Activated T-cell treated with anti-CD3 and anti-CD28 coated beads, Interleukin-2, amount 50 U/mL, for 4 hours (primary cell): ENCODE data around the gene HDGF. TPM values are rescaled to one million over a fixed set of nuclear protein-coding genes. Genes with fewer than 3 reads are reported as not detected.

Experiments used
- ATAC-seq, 2 donors: fragments of 200-7000 bp; cut with Tn5 transposase; one replicate each; pipeline ENCODE4 v1.10.0; 2021
- DNase-seq: peaks from one replicate; pipeline ENCODE4 v3.0.0-alpha.2; 2020
- H3K27me3 Mint-ChIP-seq: one replicate; pipeline ENCODE4 v1.8.0; 2021; ENCODE audit warnings: low read depth, mixed read lengths
- H3K36me3 Mint-ChIP-seq: one replicate; pipeline ENCODE4 v1.8.0; 2022; ENCODE audit warnings: mixed read lengths; ENCODE audit not compliant: insufficient read depth
- H3K4me1 Mint-ChIP-seq: one replicate; pipeline ENCODE4 v1.8.0; 2021; ENCODE audit warnings: low read depth, mixed read lengths
- H3K4me3 Mint-ChIP-seq: one replicate; pipeline ENCODE4 v1.8.0; 2021; ENCODE audit warnings: mild to moderate bottlenecking, moderate library complexity, mixed read lengths
- H3K9me3 Mint-ChIP-seq: one replicate; pipeline ENCODE4 v1.8.0; 2021; ENCODE audit warnings: mixed read lengths
- total RNA-seq, 3 donors: library from RNA; stranded (reverse); gene quantifications; one replicate each; pipeline ENCODE4 v1.2.1, GENCODE V29; 2021

Gene HDGF
- total RNA-seq, 3 donors from 2014 or later: 221 to 249 (median 230) TPM

- Mint-ChIP-seq H3K27me3 (peaks cover 19% of the 10 kb centered on the region), H3K36me3 (peaks cover 2% of the 10 kb centered on the region), H3K4me1 (peaks cover 25% of the 10 kb centered on the region), H3K4me3 (peak overlapping the region; percentile 63), H3K9me3 (no peaks in the 10 kb centered on the region)
- ATAC-seq (no peak), DNase-seq (no peak)
Observed at GRCh38 chr1:156707417-156708217, 43.9 kb downstream of the HDGF start.

- Mint-ChIP-seq H3K4me3 (peak overlapping the region; percentile 82), H3K4me1 (peaks cover 25% of the 10 kb centered on the region), H3K27me3 (peaks cover 24% of the 10 kb centered on the region), H3K36me3 (no peaks in the 10 kb centered on the region), H3K9me3 (no peaks in the 10 kb centered on the region)
- DNase-seq (no peak), ATAC-seq (peak; percentile 12 to 23)
Observed at GRCh38 chr1:156706657-156707416, 44.6 kb downstream of the HDGF start.

- no peaks in the 10 kb centered on the region for H3K36me3 Mint-ChIP-seq
- H3K27me3 Mint-ChIP-seq: peaks cover 27% of the 10 kb centered on the region
- ATAC-seq (peak; percentile 65), DNase-seq (peak; percentile 73)
- H3K4me1 Mint-ChIP-seq: peaks cover 25% of the 10 kb centered on the region
- H3K9me3 Mint-ChIP-seq: no peaks in the 10 kb centered on the region
- H3K4me3 Mint-ChIP-seq: peak overlapping the region; percentile 82
Observed at GRCh38 chr1:156705918-156706656, 45.4 kb downstream of the HDGF start.

GRCh38 chr1:156705321-156705917, 46.1 kb downstream of the HDGF start, which contains the start of gene CRABP2:
Gene CRABP2, minus strand, starts transcription at chr1:156705583. Its CDS starts 137 bp downstream, at chr1:156705446.
- H3K27me3 Mint-ChIP-seq: peaks cover 30% of the 10 kb centered on the region
- H3K4me3 Mint-ChIP-seq: peak within 1 kb of the TSS; percentile 82
- ATAC-seq: peak; percentile 44 to 54
- peaks cover 25% of the 10 kb centered on the region for H3K4me1 Mint-ChIP-seq
- DNase-seq: peak; percentile 16
- H3K9me3 Mint-ChIP-seq: no peaks in the 10 kb centered on the region
- no peaks in the 10 kb centered on the region for H3K36me3 Mint-ChIP-seq

- DNase-seq: peak; percentile 30
- Mint-ChIP-seq H3K27me3 (peaks cover 30% of the 10 kb centered on the region), H3K4me3 (peak overlapping the region; percentile 82), H3K4me1 (peaks cover 25% of the 10 kb centered on the region), H3K9me3 (no peaks in the 10 kb centered on the region), H3K36me3 (no peaks in the 10 kb centered on the region)
- ATAC-seq: peak; percentile 31 to 38
Observed at GRCh38 chr1:156704930-156705320, 46.5 kb downstream of the HDGF start.

DNA sequence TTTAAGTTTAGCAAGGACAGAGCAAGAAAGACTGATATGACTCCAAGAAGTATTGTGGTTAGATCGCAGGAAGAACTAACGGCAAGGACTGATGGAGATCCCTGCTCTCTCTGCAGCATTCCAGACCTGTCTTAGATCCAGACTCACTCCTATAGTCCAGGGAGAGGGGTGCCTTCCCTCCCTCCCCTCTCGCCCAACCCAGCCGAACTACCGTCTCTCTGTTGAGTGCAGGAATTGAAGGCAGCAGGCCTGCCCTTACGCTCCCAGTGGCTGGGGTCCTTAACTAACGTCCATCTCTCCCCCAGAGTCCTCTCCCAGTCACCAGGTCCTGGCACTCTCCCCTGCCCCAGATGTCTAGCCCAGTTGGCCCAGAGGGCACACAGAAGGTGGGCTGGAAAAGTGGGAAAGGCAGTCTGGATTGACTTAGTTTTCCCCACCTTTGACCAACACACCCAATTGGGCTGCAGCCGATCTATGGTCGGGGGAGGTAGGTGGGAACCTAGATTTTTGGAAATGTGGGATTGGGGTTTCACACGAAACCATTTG, 47.2 kb downstream of the HDGF start:
- H3K27me3 Mint-ChIP-seq: peaks cover 34% of the 10 kb centered on the region
- ATAC-seq: no peak
- H3K4me1 Mint-ChIP-seq: peaks cover 25% of the 10 kb centered on the region
- no peak for DNase-seq
- no peaks in the 10 kb centered on the region for H3K9me3 Mint-ChIP-seq
- no peaks in the 10 kb centered on the region for H3K36me3 Mint-ChIP-seq
- H3K4me3 Mint-ChIP-seq: no peak overlapping the region

- DNase-seq: no peak
- Mint-ChIP-seq H3K27me3 (peaks cover 38% of the 10 kb centered on the region), H3K9me3 (no peaks in the 10 kb centered on the region), H3K36me3 (no peaks in the 10 kb centered on the region), H3K4me1 (peaks cover 25% of the 10 kb centered on the region), H3K4me3 (no peak overlapping the region)
- ATAC-seq: no peak
Observed at GRCh38 chr1:156703741-156704140, 47.7 kb downstream of the HDGF start.

- Mint-ChIP-seq H3K36me3 (no peaks in the 10 kb centered on the region), H3K4me3 (no peak overlapping the region), H3K9me3 (no peaks in the 10 kb centered on the region), H3K4me1 (peaks cover 25% of the 10 kb centered on the region), H3K27me3 (peaks cover 38% of the 10 kb centered on the region)
- DNase-seq (no peak), ATAC-seq (no peak)
Observed at GRCh38 chr1:156703336-156703735, 48.1 kb downstream of the HDGF start.

DNA sequence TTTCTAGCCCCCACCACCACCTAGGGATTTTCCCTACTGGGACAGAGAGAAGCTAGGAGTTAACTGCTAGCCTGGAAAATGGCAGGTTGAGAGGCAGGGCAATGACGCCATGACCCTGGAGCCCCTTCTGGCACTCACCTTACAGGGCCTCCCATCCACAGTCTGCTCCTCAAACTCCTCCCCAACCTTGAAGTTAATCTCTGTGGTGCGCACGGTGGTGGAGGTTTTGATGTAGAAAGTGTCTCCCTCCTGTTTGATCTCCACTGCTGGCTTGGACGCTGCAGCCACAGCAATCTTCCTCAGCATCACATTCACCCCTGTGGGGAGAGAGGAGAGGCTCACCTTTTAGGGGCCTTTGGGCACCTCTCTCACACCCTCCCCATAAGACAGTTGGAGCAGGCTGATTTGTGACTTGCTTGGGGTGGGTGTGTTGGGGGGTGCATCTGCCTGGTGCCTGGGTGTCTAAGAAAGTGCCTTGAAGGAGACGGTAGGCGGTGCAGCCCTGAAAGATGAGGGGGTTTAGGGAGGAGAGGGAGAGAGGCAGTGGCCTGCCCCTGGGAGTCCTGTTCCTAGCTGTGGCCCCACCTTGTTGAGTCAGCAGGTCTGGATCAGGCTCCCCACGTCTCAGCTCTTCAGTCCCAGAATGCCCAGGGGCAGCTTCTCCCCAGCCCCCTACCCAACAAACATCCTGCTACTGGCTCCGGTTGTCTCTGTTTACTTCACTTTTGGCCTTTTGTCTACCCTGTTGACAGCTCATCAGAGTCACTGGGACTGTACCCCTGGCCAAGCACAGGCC, 50.5 kb downstream of the HDGF start:
- no peak for ATAC-seq
- DNase-seq: no peak
- Mint-ChIP-seq H3K36me3 (no peaks in the 10 kb centered on the region), H3K4me3 (no peak overlapping the region), H3K4me1 (peaks cover 15% of the 10 kb centered on the region), H3K27me3 (peaks cover 48% of the 10 kb centered on the region), H3K9me3 (no peaks in the 10 kb centered on the region)

- no peak overlapping the region for H3K4me3 Mint-ChIP-seq
- no peaks in the 10 kb centered on the region for H3K36me3 Mint-ChIP-seq
- no peaks in the 10 kb centered on the region for H3K4me1 Mint-ChIP-seq
- no peaks in the 10 kb centered on the region for H3K9me3 Mint-ChIP-seq
- H3K27me3 Mint-ChIP-seq: peaks cover 45% of the 10 kb centered on the region
- no peak for DNase-seq
- ATAC-seq: no peak
Observed at GRCh38 chr1:156698995-156699394, 52.5 kb downstream of the HDGF start.

- Mint-ChIP-seq H3K4me3 (no peak overlapping the region), H3K9me3 (no peaks in the 10 kb centered on the region), H3K36me3 (no peaks in the 10 kb centered on the region), H3K27me3 (peaks cover 47% of the 10 kb centered on the region), H3K4me1 (peaks cover 5% of the 10 kb centered on the region)
- ATAC-seq (no peak), DNase-seq (no peak)
Observed at GRCh38 chr1:156697481-156697880, 54.0 kb downstream of the HDGF start.

- DNase-seq (no peak), ATAC-seq (no peak)
- Mint-ChIP-seq H3K4me3 (no peak overlapping the region), H3K36me3 (no peaks in the 10 kb centered on the region), H3K4me1 (peaks cover 12% of the 10 kb centered on the region), H3K27me3 (peaks cover 52% of the 10 kb centered on the region), H3K9me3 (no peaks in the 10 kb centered on the region)
Observed at GRCh38 chr1:156696755-156697154, 54.7 kb downstream of the HDGF start.

- ATAC-seq (no peak), DNase-seq (no peak)
- Mint-ChIP-seq H3K9me3 (no peaks in the 10 kb centered on the region), H3K27me3 (peaks cover 59% of the 10 kb centered on the region), H3K36me3 (no peaks in the 10 kb centered on the region), H3K4me1 (peaks cover 17% of the 10 kb centered on the region), H3K4me3 (no peak overlapping the region)
Observed at GRCh38 chr1:156694690-156694962, 56.8 kb downstream of the HDGF start.
